CD8-positive, alpha-beta memory T cell (primary cell): ENCODE data around the gene KLHL2. TPM values are rescaled to one million over a fixed set of nuclear protein-coding genes. Genes with fewer than 3 reads are reported as not detected.

Source experiments
- CTCF ChIA-PET: fragments of 350-600 bp; sonication (Branson Sonifier 250); formaldehyde crosslinking; loops from one replicate; lab custom pipeline; 2021; ENCODE audit warnings: antibody characterized with exemption; lab: Charles Lee
- POLR2A ChIA-PET: fragments of 350-600 bp; sonication (Branson Sonifier 250); formaldehyde crosslinking; loops from one replicate; lab custom pipeline; 2021; ENCODE audit warnings: antibody characterized with exemption; lab: Charles Lee
- DNase-seq, 5 donors: peaks; one replicate each; pipeline versions ENCODE4 v3.0.0 to v3.0.0-alpha.2; 2020 to 2022; ENCODE audit warnings: mixed read lengths in 1 of 5
- H3K27ac ChIP-seq: one replicate; pipeline ENCODE4 v1.7.0; 2013; ENCODE audit warnings: low read depth, mild to moderate bottlenecking, low read length, moderate library complexity
- H3K27me3 ChIP-seq: 2 replicates; pipeline ENCODE4 v1.7.0; 2013; ENCODE audit warnings: low read length, mild to moderate bottlenecking; ENCODE audit not compliant: insufficient read depth, poor library complexity, severe bottlenecking
- H3K36me3 ChIP-seq: 2 replicates; pipeline ENCODE4 v1.7.0; 2013; ENCODE audit warnings: mild to moderate bottlenecking, low read length, moderate library complexity; ENCODE audit not compliant: insufficient read depth
- H3K4me1 ChIP-seq: 2 replicates; pipeline ENCODE4 v1.7.0; 2013; ENCODE audit warnings: mild to moderate bottlenecking, low read length, moderate library complexity; ENCODE audit not compliant: insufficient read depth
- H3K4me3 ChIP-seq: 2 replicates; pipeline ENCODE4 v1.7.0; 2013; ENCODE audit warnings: mild to moderate bottlenecking, low read length
- H3K9me3 ChIP-seq: 2 replicates; pipeline ENCODE4 v1.7.0; 2013; ENCODE audit warnings: mild to moderate bottlenecking, low read length
- H3K27ac Mint-ChIP-seq, 8 donors: one replicate each; pipeline ENCODE4 v1.8.0; 2020 to 2021; ENCODE audit warnings: mixed read lengths in 8 of 8, mild to moderate bottlenecking in 6 of 8, inconsistent platforms in 3 of 8, moderate library complexity in 3 of 8
- H3K27me3 Mint-ChIP-seq, 2 donors: one replicate each; pipeline ENCODE4 v1.8.0; 2020 to 2021; ENCODE audit warnings: mixed read lengths in 2 of 2, mild to moderate bottlenecking in 1 of 2, moderate library complexity in 1 of 2
- H3K36me3 Mint-ChIP-seq, 3 donors: one replicate each; pipeline ENCODE4 v1.8.0; 2020 to 2021; ENCODE audit warnings: mixed read lengths in 3 of 3, inconsistent platforms in 1 of 3, mild to moderate bottlenecking in 1 of 3
- H3K4me1 Mint-ChIP-seq, 3 donors: one replicate each; pipeline ENCODE4 v1.8.0; 2020 to 2021; ENCODE audit warnings: mixed read lengths in 3 of 3, inconsistent platforms in 1 of 3, mild to moderate bottlenecking in 1 of 3
- H3K4me3 Mint-ChIP-seq, 7 donors: one replicate each; pipeline ENCODE4 v1.8.0; 2020 to 2021; ENCODE audit warnings: mixed read lengths in 7 of 7, mild to moderate bottlenecking in 6 of 7, moderate library complexity in 4 of 7, inconsistent platforms in 2 of 7
- H3K9me3 Mint-ChIP-seq, 5 donors: one replicate each; pipeline ENCODE4 v1.8.0; 2020 to 2022; ENCODE audit warnings: mixed read lengths in 5 of 5, mild to moderate bottlenecking in 3 of 5, moderate library complexity in 2 of 5, inconsistent platforms in 1 of 5
- polyA plus RNA-seq: library from polyadenylated mRNA; unstranded; fragments of 300-500 nt; fragmentation: Illumina TruSeq; gene quantifications from one replicate; pipeline ENCODE4 v1.2.3, GENCODE V29; 2021
- total RNA-seq, 2 experiments: library from RNA; stranded (reverse); gene quantifications; one replicate each; pipeline ENCODE4 v1.2.3, GENCODE V29; 2021

KLHL2 gene
- total and polyA plus RNA-seq, 3 experiments from 2014 or later: 5.2 to 25.9 (median 25.7) TPM

- Mint-ChIP-seq H3K27me3 (peaks cover 2% of the 10 kb centered on the region in 2 donors), H3K9me3 (peaks cover 0 to 1% (median 0%) of the 10 kb centered on the region in 5 donors), H3K27ac (peak overlapping the region in 1 of 8 donors; percentile 61), H3K4me3 (no peak overlapping the region), H3K4me1 (no peaks in the 10 kb centered on the region), H3K36me3 (peaks cover 0 to 20% (median 5%) of the 10 kb centered on the region in 3 donors)
- ChIA-PET POLR2A (no interaction called here), CTCF (interaction anchor here (1.0 kb wide), 1 partner anchor 13 kb away, joined by 3 read pairs; no protein-coding TSS in a partner anchor)
- DNase-seq: no peak
- Histone ChIP-seq H3K9me3 (no peaks in the 10 kb centered on the region), H3K4me1 (no peaks in the 10 kb centered on the region), H3K27me3 (no peaks in the 10 kb centered on the region), H3K4me3 (no peak overlapping the region), H3K36me3 (no peaks in the 10 kb centered on the region), H3K27ac (no peak overlapping the region)
These were observed 138.5 kb downstream of the KLHL2 start for GRCh38 chr4:165345666-165346417.

- no peaks in the 10 kb centered on the region for H3K9me3 ChIP-seq
- no peak for DNase-seq
- POLR2A ChIA-PET: no interaction called here
- H3K36me3 Mint-ChIP-seq: peaks cover 0 to 9% (median 2%) of the 10 kb centered on the region in 3 donors
- no peak overlapping the region for H3K4me3 ChIP-seq
- no peaks in the 10 kb centered on the region for H3K4me1 Mint-ChIP-seq
- peaks cover 13 to 17% of the 10 kb centered on the region in 2 donors for H3K27me3 Mint-ChIP-seq
- H3K4me1 ChIP-seq: no peaks in the 10 kb centered on the region
- no peak overlapping the region for H3K4me3 Mint-ChIP-seq
- no peak overlapping the region for H3K27ac Mint-ChIP-seq
- CTCF ChIA-PET: no interaction called here
- no peaks in the 10 kb centered on the region for H3K27me3 ChIP-seq
- no peak overlapping the region for H3K27ac ChIP-seq
- H3K9me3 Mint-ChIP-seq: peaks cover 0 to 7% (median 0%) of the 10 kb centered on the region in 5 donors
- H3K36me3 ChIP-seq: no peaks in the 10 kb centered on the region
These were observed 140.5 kb downstream of the KLHL2 start for GRCh38 chr4:165347647-165348569.

GRCh38 chr4:165351359-165352130 is 144.2 kb downstream of the KLHL2 start:
- H3K4me3 ChIP-seq: no peak overlapping the region
- H3K4me3 Mint-ChIP-seq: no peak overlapping the region
- no peaks in the 10 kb centered on the region for H3K9me3 ChIP-seq
- no peaks in the 10 kb centered on the region for H3K27me3 ChIP-seq
- ChIA-PET CTCF (no interaction called here), POLR2A (no interaction called here)
- no peaks in the 10 kb centered on the region for H3K36me3 Mint-ChIP-seq
- no peak for DNase-seq
- H3K27ac Mint-ChIP-seq: no peak overlapping the region
- no peaks in the 10 kb centered on the region for H3K36me3 ChIP-seq
- H3K4me1 ChIP-seq: no peaks in the 10 kb centered on the region
- H3K4me1 Mint-ChIP-seq: no peaks in the 10 kb centered on the region
- H3K27ac ChIP-seq: no peak overlapping the region
- H3K9me3 Mint-ChIP-seq: peaks cover 0 to 7% (median 0%) of the 10 kb centered on the region in 5 donors
- H3K27me3 Mint-ChIP-seq: peaks cover 18 to 33% of the 10 kb centered on the region in 2 donors

- ChIA-PET CTCF (no interaction called here), POLR2A (no interaction called here)
- H3K27me3 ChIP-seq: peaks cover 4% of the 10 kb centered on the region
- peaks cover 0 to 6% (median 0%) of the 10 kb centered on the region in 5 donors for H3K9me3 Mint-ChIP-seq
- no peak overlapping the region for H3K27ac ChIP-seq
- H3K36me3 Mint-ChIP-seq: no peaks in the 10 kb centered on the region
- no peak overlapping the region for H3K4me3 ChIP-seq
- no peaks in the 10 kb centered on the region for H3K4me1 ChIP-seq
- peak overlapping the region in 1 of 8 donors; percentile 15 for H3K27ac Mint-ChIP-seq
- no peaks in the 10 kb centered on the region for H3K9me3 ChIP-seq
- H3K36me3 ChIP-seq: no peaks in the 10 kb centered on the region
- DNase-seq: no peak
- H3K27me3 Mint-ChIP-seq: peaks cover 27 to 56% of the 10 kb centered on the region in 2 donors
- no peaks in the 10 kb centered on the region for H3K4me1 Mint-ChIP-seq
- H3K4me3 Mint-ChIP-seq: no peak overlapping the region
These were observed 148.5 kb downstream of the KLHL2 start for GRCh38 chr4:165355900-165356300.

- ChIA-PET CTCF (no interaction called here), POLR2A (no interaction called here)
- H3K27me3 Mint-ChIP-seq: peaks cover 27 to 50% of the 10 kb centered on the region in 2 donors
- H3K27me3 ChIP-seq: peaks cover 4% of the 10 kb centered on the region
- no peak overlapping the region for H3K27ac ChIP-seq
- DNase-seq: no peak
- no peaks in the 10 kb centered on the region for H3K9me3 ChIP-seq
- H3K4me1 ChIP-seq: no peaks in the 10 kb centered on the region
- H3K9me3 Mint-ChIP-seq: peaks cover 0 to 1% (median 0%) of the 10 kb centered on the region in 5 donors
- no peak overlapping the region for H3K4me3 Mint-ChIP-seq
- H3K4me1 Mint-ChIP-seq: no peaks in the 10 kb centered on the region
- H3K36me3 ChIP-seq: no peaks in the 10 kb centered on the region
- no peaks in the 10 kb centered on the region for H3K36me3 Mint-ChIP-seq
- H3K27ac Mint-ChIP-seq: no peak overlapping the region
- H3K4me3 ChIP-seq: no peak overlapping the region
These were observed 152.1 kb downstream of the KLHL2 start for GRCh38 chr4:165359506-165359905.

- POLR2A ChIA-PET: no interaction called here
- CTCF ChIA-PET: no interaction called here
- H3K27me3 Mint-ChIP-seq: peaks cover 27 to 47% of the 10 kb centered on the region in 2 donors
- peaks cover 0 to 1% (median 0%) of the 10 kb centered on the region in 5 donors for H3K9me3 Mint-ChIP-seq
- H3K4me3 Mint-ChIP-seq: no peak overlapping the region
- Histone ChIP-seq H3K4me3 (no peak overlapping the region), H3K9me3 (no peaks in the 10 kb centered on the region), H3K4me1 (no peaks in the 10 kb centered on the region), H3K27ac (no peak overlapping the region), H3K27me3 (peaks cover 4% of the 10 kb centered on the region), H3K36me3 (no peaks in the 10 kb centered on the region)
- DNase-seq: no peak
- no peaks in the 10 kb centered on the region for H3K4me1 Mint-ChIP-seq
- peak overlapping the region in 1 of 8 donors; percentile 15 for H3K27ac Mint-ChIP-seq
- no peaks in the 10 kb centered on the region for H3K36me3 Mint-ChIP-seq
These were observed 152.8 kb downstream of the KLHL2 start for GRCh38 chr4:165360041-165360695.

- CTCF ChIA-PET: no interaction called here
- H3K27ac Mint-ChIP-seq: no peak overlapping the region
These were observed 153.8 kb downstream of the KLHL2 start for GRCh38 chr4:165360985-165361670.

More at GRCh38 chr4:165360985-165361670, 153.8 kb downstream of the KLHL2 start:
- Histone ChIP-seq H3K4me3 (no peak overlapping the region), H3K9me3 (no peaks in the 10 kb centered on the region), H3K27ac (no peak overlapping the region), H3K27me3 (peaks cover 4% of the 10 kb centered on the region), H3K36me3 (no peaks in the 10 kb centered on the region), H3K4me1 (no peaks in the 10 kb centered on the region)
- Mint-ChIP-seq H3K9me3 (peaks cover 0 to 1% (median 0%) of the 10 kb centered on the region in 5 donors), H3K4me3 (no peak overlapping the region), H3K27me3 (peaks cover 22 to 41% of the 10 kb centered on the region in 2 donors), H3K36me3 (no peaks in the 10 kb centered on the region), H3K4me1 (no peaks in the 10 kb centered on the region)
- DNase-seq: no peak
- POLR2A ChIA-PET: no interaction called here
